NCI-H345 treated with DMSO at 0.1 percent for 48 hours (cell line): ENCODE measurements around the gene ASPM.

Experiments
- DNase-seq: peaks from one replicate; lab custom pipeline; 2025; ENCODE audit not compliant: unreplicated experiment; lab: John Stamatoyannopoulos, UW

Gene ASPM

DNA sequence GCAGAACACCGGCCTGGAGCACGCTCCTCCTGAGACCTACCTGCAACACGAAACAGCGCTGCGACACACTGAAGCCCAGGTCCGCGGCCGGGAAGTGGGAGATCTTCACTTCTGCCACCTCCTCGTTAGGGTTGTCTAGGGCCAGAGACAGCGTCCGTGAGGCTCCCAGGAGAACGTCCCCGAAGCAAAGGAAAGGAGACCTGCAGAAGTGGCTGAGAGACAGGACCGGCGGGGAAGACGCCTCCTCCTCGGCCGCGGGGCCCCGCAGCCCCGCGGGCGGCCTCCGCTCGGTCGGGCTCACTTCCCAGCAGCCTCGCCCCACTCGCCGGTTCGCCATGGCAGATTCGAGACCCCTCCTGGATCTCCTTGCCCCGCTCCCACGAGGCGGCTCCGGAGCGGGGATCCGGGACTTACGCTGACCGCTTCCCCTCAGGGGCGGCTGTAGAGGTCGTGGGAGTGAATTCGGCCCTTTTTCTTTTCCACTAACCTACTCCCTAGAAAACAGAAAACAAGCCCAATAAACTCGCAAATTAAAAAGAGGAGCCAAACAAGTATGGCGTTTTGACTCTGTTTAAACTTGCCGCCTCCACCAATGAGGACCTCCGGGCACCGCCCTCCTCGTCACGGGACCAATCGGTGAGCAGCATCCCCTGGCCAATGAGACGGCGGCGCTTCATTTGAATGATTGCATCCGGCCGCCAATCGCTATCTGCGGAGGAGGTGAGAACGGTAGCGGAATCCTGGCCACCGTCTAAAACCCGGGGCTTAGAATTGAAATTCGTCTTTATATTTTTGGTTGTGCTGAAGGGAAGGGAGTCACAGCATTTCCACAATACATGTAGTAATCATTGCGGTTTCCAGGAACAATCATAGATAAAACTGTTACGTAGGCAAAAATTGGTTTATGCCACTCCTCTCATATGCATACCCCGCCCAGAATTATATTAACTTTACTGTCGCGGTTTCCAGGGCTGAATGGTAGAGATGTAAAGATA lies at the start of gene ASPM:
Gene ASPM (minus strand): TSS at position 569 of the 995 bp plus-strand sequence. CDS start 232 bp downstream, at position 337.
- DNase-seq: peak; percentile 90

DNA sequence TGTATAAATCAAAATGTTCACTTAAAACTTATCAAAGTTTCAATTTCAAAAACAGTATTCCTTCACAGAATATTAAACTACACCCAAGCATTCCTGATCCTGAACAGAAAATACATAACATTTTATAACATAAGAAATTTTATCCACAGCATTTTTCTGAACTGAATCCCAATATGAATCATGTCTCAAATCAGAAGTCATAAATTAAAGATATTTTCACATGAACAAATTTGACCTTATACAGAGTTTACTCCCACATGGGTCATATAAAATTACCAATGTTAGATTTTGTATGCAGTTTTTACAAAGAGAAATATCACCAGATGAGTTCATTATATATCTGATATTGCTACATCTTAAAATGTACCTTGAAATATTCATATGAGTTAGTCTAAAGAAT lies 48.6 kb upstream of the ASPM start:
- no peak for DNase-seq

GRCh38 chr1:197184190-197184589 lies 37.7 kb upstream of the ASPM start:
- DNase-seq: no peak

- no peak for DNase-seq
Measured at GRCh38 chr1:197183195-197183748, 36.8 kb upstream of the ASPM start.

- no peak for DNase-seq
Measured at GRCh38 chr1:197182716-197183115, 36.2 kb upstream of the ASPM start.

- no peak for DNase-seq
Measured at GRCh38 chr1:197181982-197182381, 35.5 kb upstream of the ASPM start.

DNA sequence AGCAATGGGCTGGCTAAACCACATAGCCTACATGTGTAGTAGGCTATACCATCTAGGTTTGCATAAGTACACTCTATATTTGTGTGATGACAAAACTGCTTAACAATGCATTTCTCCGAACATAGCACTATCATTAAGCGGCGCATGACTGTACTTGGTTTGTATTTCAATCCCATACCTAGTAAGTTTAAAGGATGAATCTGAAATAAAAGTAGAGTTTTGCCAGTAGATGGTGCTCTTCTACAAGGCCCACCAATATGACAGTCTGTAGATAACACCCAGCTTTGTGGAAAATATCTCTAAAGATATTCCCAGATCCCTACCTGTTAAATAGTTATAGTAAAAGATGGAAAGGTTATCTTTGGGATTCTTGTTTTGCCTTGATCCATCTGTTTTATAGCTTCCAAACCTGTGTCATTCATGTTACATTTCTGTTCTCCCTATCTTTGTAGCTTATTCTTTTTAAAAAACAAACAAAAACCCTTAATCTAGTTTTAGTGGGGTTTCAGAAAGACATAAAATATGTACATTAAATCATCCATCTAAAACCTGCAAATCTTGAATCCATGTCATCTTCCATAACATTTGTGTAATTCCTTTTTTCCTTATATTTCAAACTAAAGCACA lies 33.9 kb upstream of the ASPM start:
- peak; percentile 19 for DNase-seq

DNA sequence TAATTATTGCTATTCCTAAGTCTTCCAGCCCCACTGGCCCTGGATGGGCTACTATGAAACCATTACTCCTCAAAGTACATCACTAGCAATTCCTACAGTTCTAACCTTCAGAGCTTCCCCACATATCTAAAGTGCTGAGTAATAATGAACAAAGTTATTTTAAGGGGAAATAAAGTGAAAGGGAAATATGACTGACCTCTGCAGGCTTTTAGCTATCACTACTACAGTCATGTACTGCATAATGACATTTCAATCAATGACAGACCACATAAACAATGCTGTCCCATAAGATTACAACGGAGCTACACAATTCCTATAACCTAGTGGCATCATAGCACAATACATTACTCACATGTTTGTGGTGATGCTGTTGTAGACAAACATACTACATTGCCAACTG lies 32.5 kb upstream of the ASPM start:
- DNase-seq: no peak

DNA sequence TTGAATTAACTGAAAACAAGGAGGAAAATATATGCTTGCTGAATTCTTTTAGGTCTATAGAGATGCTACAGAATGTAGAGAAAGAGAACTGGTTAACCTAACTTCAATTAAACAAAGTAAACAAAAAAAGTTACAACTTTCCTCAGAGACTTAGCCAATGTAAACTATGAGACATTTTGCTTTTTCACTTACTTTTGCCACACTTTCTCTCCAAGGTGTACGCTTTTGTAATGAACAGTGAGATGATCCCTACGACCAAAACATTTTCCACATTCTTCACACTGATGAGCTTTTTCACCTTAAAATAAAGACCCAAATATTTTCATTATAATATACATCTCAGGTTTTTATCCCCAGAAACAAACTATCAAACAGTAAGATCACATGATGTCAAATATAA lies 28.3 kb upstream of the ASPM start:
- no peak for DNase-seq

- no peak for DNase-seq
Measured at GRCh38 chr1:197173571-197174507, 27.4 kb upstream of the ASPM start.

GRCh38 chr1:197171531-197171930 lies 25.1 kb upstream of the ASPM start:
- DNase-seq: no peak

DNA sequence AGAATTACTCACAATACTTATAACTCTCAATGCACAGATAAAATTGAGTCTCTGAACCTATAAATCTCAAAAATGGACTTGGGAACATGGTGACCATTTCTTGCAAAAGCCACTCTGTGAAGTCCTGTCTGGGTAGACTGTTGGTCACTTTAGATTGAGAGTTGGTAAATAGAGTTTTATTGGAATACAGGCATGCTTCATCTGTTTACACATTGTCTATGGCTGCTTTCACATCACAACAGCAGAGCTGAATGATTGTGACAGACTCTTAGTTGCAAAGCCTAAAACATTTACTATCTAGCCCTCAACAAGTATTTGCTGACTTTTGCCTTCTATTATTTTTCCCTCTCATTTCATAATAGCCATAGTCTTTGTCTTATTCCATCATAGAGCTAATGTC lies 24.1 kb upstream of the ASPM start:
- no peak for DNase-seq

DNA sequence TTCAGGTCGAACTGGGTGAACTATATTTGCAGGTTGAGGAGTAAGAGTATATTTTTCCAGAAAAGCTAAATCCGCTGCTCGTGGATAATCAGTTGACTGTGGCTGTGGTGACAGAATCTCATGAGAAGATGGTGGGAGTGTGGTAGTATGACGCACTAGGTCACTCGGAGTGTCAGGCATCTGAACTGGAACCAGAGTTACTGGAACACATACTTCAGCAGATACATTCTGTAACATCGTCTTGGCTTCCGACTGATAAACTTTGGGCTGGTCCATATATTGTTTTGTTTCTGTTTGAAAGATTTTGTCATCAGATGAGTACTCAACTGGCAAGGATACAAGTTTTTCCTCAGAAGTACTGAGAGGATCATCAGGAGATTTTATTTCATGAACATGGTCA lies 13.0 kb upstream of the ASPM start:
- no peak for DNase-seq

GRCh38 chr1:197156692-197157091 lies 10.2 kb upstream of the ASPM start:
- DNase-seq: no peak

- DNase-seq: no peak
Measured at GRCh38 chr1:197152662-197153061, 6.2 kb upstream of the ASPM start.

DNA sequence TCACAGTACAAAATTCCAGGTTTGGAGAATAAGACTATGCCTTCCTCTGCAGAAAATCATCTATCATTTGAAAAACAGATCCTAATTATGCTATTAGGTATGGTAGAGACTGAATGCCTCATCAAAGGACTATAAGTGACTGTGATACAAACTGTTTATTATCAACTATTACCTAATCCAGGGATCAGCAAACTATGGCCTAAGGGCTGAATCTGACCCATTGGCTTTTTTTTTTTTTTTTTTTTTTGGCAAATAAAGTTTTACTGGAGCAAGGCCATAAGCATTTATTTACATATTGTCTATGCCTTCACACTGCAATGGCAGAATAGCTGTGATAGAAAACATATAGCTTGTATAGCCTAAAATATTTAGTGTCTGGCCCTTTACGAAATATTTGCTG lies 4.7 kb upstream of the ASPM start:
- no peak for DNase-seq

DNA sequence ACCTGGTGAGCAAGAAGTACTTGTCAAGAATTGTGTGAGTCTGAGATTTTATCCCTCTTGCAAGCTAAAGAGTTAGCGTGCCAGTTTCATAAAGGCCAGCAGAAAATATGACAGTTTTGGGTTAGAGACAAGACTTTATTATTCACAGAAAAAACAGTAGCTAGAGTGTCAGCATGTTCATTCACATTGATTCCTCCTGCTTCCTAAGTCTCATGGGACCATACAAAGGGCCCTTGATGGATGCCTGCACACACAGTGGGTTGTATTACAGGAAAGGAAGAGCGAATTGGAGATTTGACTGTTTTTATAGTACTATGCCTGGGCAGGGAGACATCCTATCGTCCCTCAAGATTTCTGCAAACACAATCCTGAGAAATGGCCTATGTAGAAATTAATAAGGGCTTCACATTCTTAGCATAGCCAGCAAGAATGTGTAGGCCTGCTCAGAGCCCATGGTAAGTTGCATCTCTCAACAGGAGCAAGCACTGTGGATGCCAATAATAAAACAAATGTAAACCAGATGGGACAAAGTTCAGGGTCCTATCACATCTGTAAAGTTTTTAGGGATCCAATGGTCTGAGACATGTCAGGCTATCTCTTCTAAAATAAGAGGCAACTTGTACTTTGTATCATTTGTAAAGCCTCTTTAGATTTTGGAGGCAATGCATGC lies 4.0 kb upstream of the ASPM start:
- no peak for DNase-seq

DNA sequence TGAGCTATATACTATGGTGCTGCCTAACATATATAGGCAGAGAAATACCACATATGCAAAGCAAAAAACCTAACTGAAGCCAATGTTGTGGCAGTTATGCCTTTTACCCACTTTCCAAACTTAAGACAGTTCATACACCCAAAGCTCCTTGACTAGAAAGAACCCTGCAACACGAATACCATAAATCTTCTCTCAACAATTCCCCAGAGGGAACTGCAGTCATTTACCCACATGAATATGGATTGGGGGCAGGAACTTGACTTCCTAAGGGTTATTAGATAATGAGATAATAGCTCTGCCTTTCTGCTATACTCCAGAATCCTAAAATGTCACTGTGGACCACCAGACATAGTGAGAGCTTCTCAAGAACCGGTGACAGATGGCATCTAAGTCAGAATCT lies 2.9 kb upstream of the ASPM start:
- DNase-seq: no peak

DNA sequence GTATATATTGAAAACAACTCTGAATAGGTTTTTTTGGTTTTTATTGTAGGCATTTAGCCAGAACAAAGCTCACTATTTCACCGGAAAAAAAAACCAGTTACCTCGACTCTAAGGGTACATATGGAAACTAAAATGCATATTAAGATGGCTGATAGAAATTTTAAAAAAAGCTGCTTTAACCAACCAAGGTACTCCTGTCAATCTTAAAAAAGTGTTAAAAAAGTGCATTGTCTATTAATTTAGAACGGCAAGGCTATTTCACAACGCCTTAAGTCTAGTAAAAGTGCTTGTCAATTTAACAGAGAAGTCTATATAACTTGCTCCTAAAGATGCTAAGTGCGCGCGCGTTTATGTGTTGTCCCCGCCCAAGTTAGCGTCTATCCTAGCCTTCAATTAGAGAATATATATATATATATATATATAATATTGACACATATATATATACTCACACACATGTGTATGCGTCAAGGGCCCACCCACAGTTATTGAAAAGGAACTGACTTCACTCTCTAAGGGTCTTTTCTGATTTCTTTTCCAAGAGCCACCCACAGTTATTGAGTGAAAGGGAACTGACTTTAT lies 934 bp downstream of the ASPM start:
- no peak for DNase-seq
